Endothelial cell of umbilical vein (primary cell): ENCODE results near the gene SRBD1. TPM values are rescaled to one million over a fixed set of nuclear protein-coding genes. Genes with fewer than 3 reads are reported as not detected.

Source experiments
- BruUV-seq: library from RNA; stranded (reverse); fragments of 400-500 nt; replicated peaks from 2 replicates; lab custom pipeline; 2021; lab: Mats Ljungman, UMichigan
- CTCF ChIA-PET: fragments of 300-600, 350-600 bp; sonication (Branson Sonifier 250); formaldehyde crosslinking; loops from one replicate; lab custom pipeline; 2021; ENCODE audit warnings: antibody characterized with exemption, inconsistent platforms; lab: Charles Lee
- POLR2A ChIA-PET: fragments of 300-600, 350-600 bp; sonication (Branson Sonifier 250); formaldehyde crosslinking; loops from one replicate; lab custom pipeline; 2021; ENCODE audit warnings: antibody characterized with exemption, inconsistent platforms; lab: Charles Lee
- DNase-seq: peaks from one replicate; pipeline ENCODE4 v3.0.0-alpha.2; 2011; ENCODE audit warnings: low read depth, low spot score
- FAIRE-seq: peaks from 2 replicates; lab custom pipeline; 2011; peaks lifted over from hg19 to GRCh38; lab: Jason Lieb, UNC
- H2AFZ ChIP-seq: 2 replicates; pipeline ENCODE4 v1.6.0; 2012; ENCODE audit warnings: low read depth, low read length, control low read depth, inconsistent platforms
- H3K27ac ChIP-seq: 2 replicates; pipeline ENCODE4 v1.5.1; 2011; ENCODE audit warnings: low read depth, mild to moderate bottlenecking, control low read depth, low read length, moderate library complexity; ENCODE audit not compliant: insufficient read depth
- H3K27me3 ChIP-seq, 2 experiments: 2 replicates each; pipeline versions ENCODE4 v1.6.0 to v1.6.1; 2011; ENCODE audit warnings: low read length in 2 of 2, mixed read lengths in 1 of 2; ENCODE audit not compliant: control insufficient read depth in 2 of 2, insufficient read depth in 2 of 2
- H3K36me3 ChIP-seq, 2 experiments: 2 replicates in 1 of 2; 3 replicates in 1 of 2; pipeline ENCODE4 v1.5.1; 2011; ENCODE audit warnings: low read length in 2 of 2, mild to moderate bottlenecking in 1 of 2, moderate library complexity in 1 of 2; ENCODE audit not compliant: control insufficient read depth in 2 of 2, insufficient read depth in 2 of 2; ENCODE audit errors: extremely low read depth in 1 of 2
- H3K4me1 ChIP-seq: 3 replicates; pipeline ENCODE4 v1.5.1; 2011; ENCODE audit warnings: mild to moderate bottlenecking, low read length; ENCODE audit not compliant: control insufficient read depth, insufficient read depth; ENCODE audit errors: extremely low read depth
- H3K4me2 ChIP-seq: 2 replicates; pipeline ENCODE4 v1.6.1; 2011; ENCODE audit warnings: low read length, control low read depth, mixed read lengths; ENCODE audit not compliant: insufficient read depth
- H3K4me3 ChIP-seq, 3 experiments: fragments of 200-600 bp in 1 of 3; sonication (generic), shearing (Covaris generic) in 1 of 3; replicated peaks in 1 of 3; 2 replicates each; pipeline ENCODE4 v1.5.1; 2011 to 2016; ENCODE audit warnings: control low read depth in 3 of 3, low read length in 3 of 3, mild to moderate bottlenecking in 2 of 3, inconsistent platforms in 1 of 3, low read depth in 1 of 3, moderate library complexity in 1 of 3; ENCODE audit not compliant: insufficient read depth in 1 of 3
- H3K79me2 ChIP-seq: 2 replicates; pipeline ENCODE4 v1.6.0; 2012; ENCODE audit warnings: low read length, inconsistent platforms; ENCODE audit not compliant: control insufficient read depth, insufficient read depth
- H3K9ac ChIP-seq: replicated peaks from 2 replicates; pipeline ENCODE3; 2011; ENCODE audit warnings: low read length, control low read depth; ENCODE audit not compliant: insufficient read depth; ENCODE audit errors: extremely low read depth
- H3K9me1 ChIP-seq: replicated peaks from 3 replicates; pipeline ENCODE4 v1.6.0; 2011; ENCODE audit warnings: mild to moderate bottlenecking, low read length; ENCODE audit not compliant: control insufficient read depth, insufficient read depth; ENCODE audit errors: extremely low read depth
- H3K9me3 ChIP-seq: replicated peaks from 2 replicates; pipeline ENCODE4 v1.5.1; 2012; ENCODE audit warnings: low read length, inconsistent platforms; ENCODE audit not compliant: control insufficient read depth, insufficient read depth
- H4K20me1 ChIP-seq: replicated peaks from 2 replicates; pipeline ENCODE3; 2011; ENCODE audit warnings: mild to moderate bottlenecking, low read length; ENCODE audit not compliant: control insufficient read depth, insufficient read depth; ENCODE audit errors: extremely low read depth
- CTCF ChIP-seq, 2 donors: IDR thresholded peaks; 1 replicate in 1 of 2; 2 replicates in 1 of 2; pipeline ENCODE4 v1.5.1; 2011; ENCODE audit warnings: low read length in 2 of 2, mild to moderate bottlenecking in 2 of 2, moderate library complexity in 2 of 2, control low read depth in 1 of 2, inconsistent platforms in 1 of 2, low read depth in 1 of 2; ENCODE audit not compliant: insufficient read depth in 1 of 2; ENCODE audit errors: extremely low read depth in 1 of 2
- EZH2 ChIP-seq: IDR thresholded peaks from 2 replicates; pipeline ENCODE4 v1.6.1; 2012; ENCODE audit warnings: borderline replicate concordance, low read depth, mild to moderate bottlenecking, moderate library complexity, low read length, inconsistent platforms; ENCODE audit not compliant: severe bottlenecking
- FOS ChIP-seq: IDR thresholded peaks from 2 replicates; pipeline ENCODE4 v1.6.1; 2011; ENCODE audit warnings: mild to moderate bottlenecking, low read length, moderate library complexity, borderline replicate concordance; ENCODE audit not compliant: insufficient read depth
- GATA2 ChIP-seq: IDR thresholded peaks from 2 replicates; pipeline ENCODE4 v1.7.0; 2011; ENCODE audit warnings: low read depth, mild to moderate bottlenecking, moderate library complexity, mixed read lengths, low read length; ENCODE audit not compliant: insufficient read length, insufficient read depth
- JUN ChIP-seq: IDR thresholded peaks from 2 replicates; pipeline ENCODE4 v1.6.1; 2011; ENCODE audit warnings: borderline replicate concordance, low read depth; ENCODE audit not compliant: insufficient read length, insufficient read depth
- MYC ChIP-seq: IDR thresholded peaks from one replicate; pipeline ENCODE4 v1.6.1; 2011; ENCODE audit warnings: mild to moderate bottlenecking, low read depth, low read length
- POLR2A ChIP-seq: IDR thresholded peaks from 2 replicates; pipeline ENCODE4 v1.6.1; 2012; ENCODE audit warnings: low read depth, mild to moderate bottlenecking, control low read depth, low read length
- POLR2AphosphoS5 ChIP-seq: IDR thresholded peaks from 2 replicates; pipeline ENCODE4 v1.6.1; 2012; ENCODE audit warnings: low read depth, mild to moderate bottlenecking, control low read depth, low read length, moderate library complexity; ENCODE audit not compliant: insufficient read depth
- dilution Hi-C: fragments of 300-500 bp; cut with MboI; formaldehyde crosslinking; loops from one replicate; pipeline ENCODE4 v1.15.0; 2019; ENCODE audit warnings: low sequenced_read_pairs; ENCODE audit not compliant: extremely low pct_ligation_motif_present
- intact Hi-C: fragments of 100-400 bp; cut with micrococcal nuclease; formaldehyde crosslinking; loops from one replicate; pipeline ENCODE4 v1.10.0; 2022
- polyA plus RNA-seq, 4 experiments: library from polyadenylated mRNA; depleted of rRNA in 3 of 4; stranded (reverse) in 3 of 4; unstranded in 1 of 4; fragments of >200 nt; gene quantifications; 2 replicates each; pipeline versions ENCODE4 v1.2.1 to v1.2.3, GENCODE V29; 2011 to 2012; ENCODE audit warnings: missing spikeins in 1 of 4
- total RNA-seq: library from RNA; stranded (reverse); gene quantifications from 2 replicates; pipeline ENCODE4 v1.2.3, GENCODE V29; 2021
- TF ChIP-seq, protein P1 (sequence below): IDR thresholded peaks from 2 replicates; pipeline ENCODE4 v1.6.1; 2011; ENCODE audit not compliant: insufficient read depth, insufficient read length

SRBD1 gene
- total and polyA plus RNA-seq, 2 donors (not counting 3 experiments of a cell fraction or from before 2014, with no cell fraction given) = 3.7 to 12.5 TPM

GRCh38 chr2:45543257-45543656 is 67.8 kb downstream of the SRBD1 start:
- ChIA-PET CTCF (no interaction called here), POLR2A (no interaction called here)
- intact Hi-C loops = no loop called here
- TF ChIP-seq POLR2A (no peak), MYC (no peak), JUN (no peak), EZH2 (no peak), FOS (no peak), GATA2 (no peak), POLR2AphosphoS5 (no peak), CTCF (IDR thresholded peaks at IDR 0.05; ENCODE audit: extremely low read depth in 1 of 2, insufficient read depth in 1 of 2, low read depth in 1 of 2, low read length in 2 of 2) (no peak)
- TF ChIP-seq, protein P1, sequence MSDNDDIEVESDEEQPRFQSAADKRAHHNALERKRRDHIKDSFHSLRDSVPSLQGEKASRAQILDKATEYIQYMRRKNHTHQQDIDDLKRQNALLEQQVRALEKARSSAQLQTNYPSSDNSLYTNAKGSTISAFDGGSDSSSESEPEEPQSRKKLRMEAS = no peak
- Histone ChIP-seq H3K79me2 (no peaks in the 10 kb centered on the region), H3K4me1 (no peaks in the 10 kb centered on the region), H3K27me3 (no peaks in the 10 kb centered on the region), H3K36me3 (peaks cover 7% of the 10 kb centered on the region in 2 experiments), H3K9ac (no peak overlapping the region), H3K27ac (no peak overlapping the region), H3K4me2 (no peak overlapping the region), H3K9me1 (no peaks in the 10 kb centered on the region), H4K20me1 (no peaks in the 10 kb centered on the region), H3K4me3 (no peak overlapping the region), H3K9me3 (no peaks in the 10 kb centered on the region), H2AFZ (no peak overlapping the region)
- no TSS peak for BruUV-seq
- dilution Hi-C loops = no loop called here
- peak; percentile 42 for FAIRE-seq
- DNase-seq = no peak
